Astrocyte (in vitro differentiated cells and primary cell): Measurements from ENCODE around the gene PRKRA.

ENCODE experiments used
- EZH2 ChIP-seq: IDR thresholded peaks from 2 replicates; pipeline ENCODE4 v1.6.1; 2012; ENCODE audit warnings: mild to moderate bottlenecking, low read length, inconsistent platforms; ENCODE audit not compliant: insufficient read depth
- TF ChIP-seq, protein P1 (sequence below): IDR thresholded peaks from 2 replicates; pipeline ENCODE4 v1.5.1; 2011; ENCODE audit warnings: low read depth, mild to moderate bottlenecking, inconsistent platforms, low read length, moderate library complexity; ENCODE audit not compliant: insufficient read depth

DNA sequence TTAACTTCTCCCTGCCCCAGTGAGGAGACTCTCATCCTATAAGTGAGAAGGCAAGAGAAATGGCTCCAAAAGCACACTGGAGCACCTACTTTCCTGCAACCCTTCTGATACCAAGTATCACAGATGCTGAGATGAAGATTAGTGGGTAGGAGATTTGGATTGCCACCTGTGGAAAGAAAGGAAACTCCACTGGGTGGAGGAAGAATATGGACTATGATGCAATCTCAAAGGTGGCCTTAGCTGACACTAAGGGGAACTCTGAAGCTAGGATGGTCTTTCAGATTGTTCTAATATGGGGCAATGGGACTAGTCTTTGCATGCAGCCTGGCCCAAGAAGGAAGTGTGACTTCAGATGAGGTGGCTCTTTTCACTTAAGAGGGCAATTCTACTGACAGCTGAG, 21.6 kb downstream of the PRKRA start:
- TF ChIP-seq, protein P1, sequence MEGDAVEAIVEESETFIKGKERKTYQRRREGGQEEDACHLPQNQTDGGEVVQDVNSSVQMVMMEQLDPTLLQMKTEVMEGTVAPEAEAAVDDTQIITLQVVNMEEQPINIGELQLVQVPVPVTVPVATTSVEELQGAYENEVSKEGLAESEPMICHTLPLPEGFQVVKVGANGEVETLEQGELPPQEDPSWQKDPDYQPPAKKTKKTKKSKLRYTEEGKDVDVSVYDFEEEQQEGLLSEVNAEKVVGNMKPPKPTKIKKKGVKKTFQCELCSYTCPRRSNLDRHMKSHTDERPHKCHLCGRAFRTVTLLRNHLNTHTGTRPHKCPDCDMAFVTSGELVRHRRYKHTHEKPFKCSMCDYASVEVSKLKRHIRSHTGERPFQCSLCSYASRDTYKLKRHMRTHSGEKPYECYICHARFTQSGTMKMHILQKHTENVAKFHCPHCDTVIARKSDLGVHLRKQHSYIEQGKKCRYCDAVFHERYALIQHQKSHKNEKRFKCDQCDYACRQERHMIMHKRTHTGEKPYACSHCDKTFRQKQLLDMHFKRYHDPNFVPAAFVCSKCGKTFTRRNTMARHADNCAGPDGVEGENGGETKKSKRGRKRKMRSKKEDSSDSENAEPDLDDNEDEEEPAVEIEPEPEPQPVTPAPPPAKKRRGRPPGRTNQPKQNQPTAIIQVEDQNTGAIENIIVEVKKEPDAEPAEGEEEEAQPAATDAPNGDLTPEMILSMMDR = no peak
- no peak for TF ChIP-seq EZH2
